ENCODE data around the gene NEK10.

DNA sequence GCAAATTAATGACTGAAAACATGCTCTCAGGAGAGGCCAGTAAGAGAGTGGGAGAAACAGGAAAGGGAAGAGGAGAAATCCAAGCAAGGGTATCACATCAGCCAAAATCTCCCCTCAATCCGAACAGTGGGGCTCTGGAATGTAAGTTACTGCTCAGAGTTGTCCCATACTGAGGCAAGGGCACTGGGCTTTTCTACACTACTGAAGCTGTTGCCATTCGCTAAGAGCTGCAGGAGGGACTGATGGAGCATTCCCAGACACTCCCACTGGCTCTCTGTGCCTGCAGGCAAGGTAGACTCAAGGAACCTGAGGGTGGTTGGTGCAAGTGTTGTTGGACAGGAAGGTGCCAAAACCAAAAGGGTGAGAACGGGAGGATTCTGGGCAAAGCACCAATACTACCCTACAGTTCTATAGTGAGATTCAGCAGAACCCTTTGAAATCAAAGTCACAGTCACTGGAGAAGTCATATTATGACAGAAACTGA is 46.1 kb downstream of the NEK10 start:
- TF ChIP-seq, protein P1, sequence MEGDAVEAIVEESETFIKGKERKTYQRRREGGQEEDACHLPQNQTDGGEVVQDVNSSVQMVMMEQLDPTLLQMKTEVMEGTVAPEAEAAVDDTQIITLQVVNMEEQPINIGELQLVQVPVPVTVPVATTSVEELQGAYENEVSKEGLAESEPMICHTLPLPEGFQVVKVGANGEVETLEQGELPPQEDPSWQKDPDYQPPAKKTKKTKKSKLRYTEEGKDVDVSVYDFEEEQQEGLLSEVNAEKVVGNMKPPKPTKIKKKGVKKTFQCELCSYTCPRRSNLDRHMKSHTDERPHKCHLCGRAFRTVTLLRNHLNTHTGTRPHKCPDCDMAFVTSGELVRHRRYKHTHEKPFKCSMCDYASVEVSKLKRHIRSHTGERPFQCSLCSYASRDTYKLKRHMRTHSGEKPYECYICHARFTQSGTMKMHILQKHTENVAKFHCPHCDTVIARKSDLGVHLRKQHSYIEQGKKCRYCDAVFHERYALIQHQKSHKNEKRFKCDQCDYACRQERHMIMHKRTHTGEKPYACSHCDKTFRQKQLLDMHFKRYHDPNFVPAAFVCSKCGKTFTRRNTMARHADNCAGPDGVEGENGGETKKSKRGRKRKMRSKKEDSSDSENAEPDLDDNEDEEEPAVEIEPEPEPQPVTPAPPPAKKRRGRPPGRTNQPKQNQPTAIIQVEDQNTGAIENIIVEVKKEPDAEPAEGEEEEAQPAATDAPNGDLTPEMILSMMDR (IDR thresholded peaks at IDR 0.05): no peak
- TF ChIP-seq POLR2A (IDR thresholded peaks at IDR 0.05): no peak
- no peak for TF ChIP-seq POLR2AphosphoS5 (IDR thresholded peaks at IDR 0.05)
